ENCODE data around the gene STXBP2. TPM values are rescaled to one million over a fixed set of nuclear protein-coding genes. Genes with fewer than 3 reads are reported as not detected.

The STXBP2 gene
- total RNA-seq, 5 donors from 2014 or later (not counting 1 experiment from before 2014, with no cell fraction given) = 185 to 229 (median 228) TPM

- no peaks in the 10 kb centered on the region for H3K36me3 Mint-ChIP-seq
- ATAC-seq (replicated peaks in 1 of 4) (peak in 2 of 4 experiments; percentile 23 to 64), DNase-seq (peak in 11 of 35 experiments; percentile 18 to 41 (median 23))
- no peak overlapping the region for H3K27ac ChIP-seq (ENCODE audit: low read length)
- POLR2A ChIA-PET = interaction anchor here in 1 of 2 donors (0.6 kb wide), 1 partner anchor 15 kb away, joined by 7 read pairs; no protein-coding TSS in a partner anchor
- no peaks in the 10 kb centered on the region for H3K36me3 ChIP-seq (ENCODE audit: control insufficient read depth in 2 of 2, extremely low read depth in 1 of 2, insufficient read depth in 1 of 2, low read length in 1 of 2)
- no peak overlapping the region for H3K27ac Mint-ChIP-seq
- H3K4me3 Mint-ChIP-seq = no peak overlapping the region
- no peaks in the 10 kb centered on the region for H3K9me3 ChIP-seq
- H3K4me1 ChIP-seq (ENCODE audit: control insufficient read depth in 1 of 2, extremely low read depth in 1 of 2, insufficient read depth in 2 of 2, low read length in 2 of 2) = peaks cover 5 to 7% of the 10 kb centered on the region in 2 experiments
- H3K27me3 Mint-ChIP-seq = peaks cover 18 to 23% of the 10 kb centered on the region in 2 donors
- CTCF ChIA-PET = interaction anchor here in 1 of 2 donors (0.6 kb wide), 2 partner anchors 37 to 521 kb away, joined by 4 to 5 read pairs; no protein-coding TSS in a partner anchor
- H3K4me3 ChIP-seq (ENCODE audit: control insufficient read depth in 1 of 2, extremely low read depth in 1 of 2, low read length in 1 of 2) = no peak overlapping the region
- peaks cover 0 to 47% of the 10 kb centered on the region in 2 experiments for H3K27me3 ChIP-seq (replicated peaks in 1 of 2; ENCODE audit: control insufficient read depth in 2 of 2, extremely low read depth in 1 of 2, insufficient read depth in 2 of 2, low read length in 1 of 2)
- H3K4me1 Mint-ChIP-seq = peaks cover 0 to 11% (median 0%) of the 10 kb centered on the region in 3 donors
- 67% methylated on average over 8 of the region's 14 CpGs for WGBS (ENCODE audit: insufficient coverage)
- no peaks in the 10 kb centered on the region for H3K9me3 Mint-ChIP-seq
These were observed 31.3 kb upstream of the STXBP2 start for GRCh38 chr19:7605490-7606222.

- Mint-ChIP-seq H3K36me3 (no peaks in the 10 kb centered on the region), H3K4me1 (peaks cover 0 to 11% (median 0%) of the 10 kb centered on the region in 3 donors), H3K9me3 (no peaks in the 10 kb centered on the region), H3K27me3 (peaks cover 18 to 23% of the 10 kb centered on the region in 2 donors), H3K4me3 (no peak overlapping the region), H3K27ac (no peak overlapping the region)
- 88% methylated on average over 8 of the region's 17 CpGs for WGBS (ENCODE audit: insufficient coverage)
- Histone ChIP-seq H3K9me3 (no peaks in the 10 kb centered on the region), H3K4me3 (ENCODE audit: control insufficient read depth in 1 of 2, extremely low read depth in 1 of 2, low read length in 1 of 2) (no peak overlapping the region), H3K36me3 (ENCODE audit: control insufficient read depth in 2 of 2, extremely low read depth in 1 of 2, insufficient read depth in 1 of 2, low read length in 1 of 2) (no peaks in the 10 kb centered on the region), H3K4me1 (ENCODE audit: control insufficient read depth in 1 of 2, extremely low read depth in 1 of 2, insufficient read depth in 2 of 2, low read length in 2 of 2) (peaks cover 5 to 7% of the 10 kb centered on the region in 2 experiments), H3K27ac (ENCODE audit: low read length) (no peak overlapping the region), H3K27me3 (replicated peaks in 1 of 2; ENCODE audit: control insufficient read depth in 2 of 2, extremely low read depth in 1 of 2, insufficient read depth in 2 of 2, low read length in 1 of 2) (peaks cover 0 to 47% of the 10 kb centered on the region in 2 experiments)
- no peak for ATAC-seq (replicated peaks in 1 of 4)
- ChIA-PET POLR2A (interaction anchor here in 1 of 2 donors (0.6 kb wide), 1 partner anchor 14 kb away, joined by 7 read pairs; no protein-coding TSS in a partner anchor), CTCF (interaction anchor here in 1 of 2 donors (0.6 kb wide), 2 partner anchors 38 to 522 kb away, joined by 4 to 5 read pairs; no protein-coding TSS in a partner anchor)
- no peak for DNase-seq
These were observed 30.6 kb upstream of the STXBP2 start for GRCh38 chr19:7606289-7606688.

GRCh38 chr19:7607212-7607873 is 29.6 kb upstream of the STXBP2 start:
- Histone ChIP-seq H3K4me1 (ENCODE audit: control insufficient read depth in 1 of 2, extremely low read depth in 1 of 2, insufficient read depth in 2 of 2, low read length in 2 of 2) (peaks cover 5 to 7% of the 10 kb centered on the region in 2 experiments), H3K36me3 (ENCODE audit: control insufficient read depth in 2 of 2, extremely low read depth in 1 of 2, insufficient read depth in 1 of 2, low read length in 1 of 2) (no peaks in the 10 kb centered on the region), H3K27me3 (replicated peaks in 1 of 2; ENCODE audit: control insufficient read depth in 2 of 2, extremely low read depth in 1 of 2, insufficient read depth in 2 of 2, low read length in 1 of 2) (peaks cover 0 to 45% of the 10 kb centered on the region in 2 experiments), H3K27ac (ENCODE audit: low read length) (no peak overlapping the region), H3K9me3 (no peaks in the 10 kb centered on the region), H3K4me3 (ENCODE audit: control insufficient read depth in 1 of 2, extremely low read depth in 1 of 2, low read length in 1 of 2) (no peak overlapping the region)
- ChIA-PET CTCF (no interaction called here), POLR2A (no interaction called here)
- H3K9me3 Mint-ChIP-seq = no peaks in the 10 kb centered on the region
- ATAC-seq (replicated peaks in 1 of 4) (no peak), DNase-seq (no peak)
- H3K36me3 Mint-ChIP-seq = no peaks in the 10 kb centered on the region
- peaks cover 0 to 11% (median 0%) of the 10 kb centered on the region in 3 donors for H3K4me1 Mint-ChIP-seq
- H3K27ac Mint-ChIP-seq = no peak overlapping the region
- no peak overlapping the region for H3K4me3 Mint-ChIP-seq
- no CpG with 5 or more reads among the region's 10 CpGs for WGBS (ENCODE audit: insufficient coverage)
- H3K27me3 Mint-ChIP-seq = peaks cover 13 to 19% of the 10 kb centered on the region in 2 donors

GRCh38 chr19:7607874-7608560 is 28.9 kb upstream of the STXBP2 start:
- no peaks in the 10 kb centered on the region for H3K36me3 ChIP-seq (ENCODE audit: control insufficient read depth in 2 of 2, extremely low read depth in 1 of 2, insufficient read depth in 1 of 2, low read length in 1 of 2)
- peaks cover 11 to 15% of the 10 kb centered on the region in 2 donors for H3K27me3 Mint-ChIP-seq
- no peak overlapping the region for H3K4me3 ChIP-seq (ENCODE audit: control insufficient read depth in 1 of 2, extremely low read depth in 1 of 2, low read length in 1 of 2)
- H3K4me1 ChIP-seq (ENCODE audit: control insufficient read depth in 1 of 2, extremely low read depth in 1 of 2, insufficient read depth in 2 of 2, low read length in 2 of 2) = peaks cover 5 to 7% of the 10 kb centered on the region in 2 experiments
- H3K9me3 Mint-ChIP-seq = no peaks in the 10 kb centered on the region
- H3K27ac Mint-ChIP-seq = no peak overlapping the region
- no peak for ATAC-seq (replicated peaks in 1 of 4)
- no peaks in the 10 kb centered on the region for H3K9me3 ChIP-seq
- H3K27me3 ChIP-seq (replicated peaks in 1 of 2; ENCODE audit: control insufficient read depth in 2 of 2, extremely low read depth in 1 of 2, insufficient read depth in 2 of 2, low read length in 1 of 2) = peaks cover 0 to 43% of the 10 kb centered on the region in 2 experiments
- no peak overlapping the region for H3K4me3 Mint-ChIP-seq
- no peak for DNase-seq
- CTCF ChIA-PET = interaction anchor here in 1 of 2 donors (0.6 kb wide), 1 partner anchor 61 kb away, joined by 3 read pairs; no protein-coding TSS in a partner anchor
- 93% methylated on average over 11 of the region's 25 CpGs for WGBS (ENCODE audit: insufficient coverage)
- peaks cover 0 to 11% (median 0%) of the 10 kb centered on the region in 3 donors for H3K4me1 Mint-ChIP-seq
- POLR2A ChIA-PET = no interaction called here
- H3K27ac ChIP-seq (ENCODE audit: low read length) = no peak overlapping the region
- H3K36me3 Mint-ChIP-seq = no peaks in the 10 kb centered on the region

- WGBS (ENCODE audit: insufficient coverage) = 73% methylated on average over 22 of the region's 31 CpGs
- no peak for ATAC-seq (replicated peaks in 1 of 4)
- Histone ChIP-seq H3K27me3 (replicated peaks in 1 of 2; ENCODE audit: control insufficient read depth in 2 of 2, extremely low read depth in 1 of 2, insufficient read depth in 2 of 2, low read length in 1 of 2) (peaks cover 0 to 20% of the 10 kb centered on the region in 2 experiments), H3K4me1 (ENCODE audit: control insufficient read depth in 1 of 2, extremely low read depth in 1 of 2, insufficient read depth in 2 of 2, low read length in 2 of 2) (peaks cover 2 to 5% of the 10 kb centered on the region in 2 experiments), H3K36me3 (ENCODE audit: control insufficient read depth in 2 of 2, extremely low read depth in 1 of 2, insufficient read depth in 1 of 2, low read length in 1 of 2) (no peaks in the 10 kb centered on the region), H3K27ac (ENCODE audit: low read length) (no peak overlapping the region), H3K4me3 (ENCODE audit: control insufficient read depth in 1 of 2, extremely low read depth in 1 of 2, low read length in 1 of 2) (no peak overlapping the region), H3K9me3 (no peaks in the 10 kb centered on the region)
- DNase-seq = no peak
- ChIA-PET POLR2A (no interaction called here), CTCF (no interaction called here)
- Mint-ChIP-seq H3K4me3 (no peak overlapping the region), H3K27ac (no peak overlapping the region), H3K27me3 (peaks cover under 1 to 3% of the 10 kb centered on the region in 2 donors), H3K36me3 (no peaks in the 10 kb centered on the region), H3K4me1 (peaks cover 0 to 7% (median 0%) of the 10 kb centered on the region in 3 donors), H3K9me3 (no peaks in the 10 kb centered on the region)
These were observed 26.2 kb upstream of the STXBP2 start for GRCh38 chr19:7610491-7611240.

All from T-cell (primary cell).